OCI-M2 (cell line): ENCODE measurements around the gene RAB9B.
"Not testable (repeated sequence)": the region's sequence is repeated elsewhere in the genome, so short reads cannot be mapped to it uniquely, and the experiment has no call there.

Experiments
- DNase-seq: peaks from one replicate; lab custom pipeline; 2025; ENCODE audit not compliant: unreplicated experiment; lab: John Stamatoyannopoulos, UW

The RAB9B gene

GRCh38 chrX:103817101-103817500 lies 15.0 kb downstream of the RAB9B start:
- DNase-seq = not testable (repeated sequence)

- no peak for DNase-seq
Observed at GRCh38 chrX:103811858-103812257, 20.2 kb downstream of the RAB9B start.

- DNase-seq = no peak
Observed at GRCh38 chrX:103806862-103807474, 25.1 kb downstream of the RAB9B start.

- no peak for DNase-seq
Observed at GRCh38 chrX:103805860-103806259, 26.2 kb downstream of the RAB9B start.

- DNase-seq = no peak
Observed at GRCh38 chrX:103800318-103800717, 31.7 kb downstream of the RAB9B start.

GRCh38 chrX:103797691-103798090 lies 34.4 kb downstream of the RAB9B start:
- no peak for DNase-seq

GRCh38 chrX:103794119-103794518 lies 37.9 kb downstream of the RAB9B start:
- no peak for DNase-seq

GRCh38 chrX:103793545-103793940 lies 38.5 kb downstream of the RAB9B start:
- no peak for DNase-seq

- no peak for DNase-seq
Observed at GRCh38 chrX:103792916-103793544, 39.0 kb downstream of the RAB9B start.

GRCh38 chrX:103791826-103792485 lies 40.1 kb downstream of the RAB9B start:
- DNase-seq = no peak

GRCh38 chrX:103791228-103791627 lies 40.8 kb downstream of the RAB9B start:
- DNase-seq = no peak

GRCh38 chrX:103789004-103789403 lies 43.1 kb downstream of the RAB9B start:
- DNase-seq = no peak

GRCh38 chrX:103783971-103784370 lies 48.1 kb downstream of the RAB9B start:
- DNase-seq = no peak

GRCh38 chrX:103783196-103783595 lies 48.9 kb downstream of the RAB9B start:
- no peak for DNase-seq

- DNase-seq = no peak
Observed at GRCh38 chrX:103782640-103783039, 49.4 kb downstream of the RAB9B start.

- DNase-seq = no peak
Observed at GRCh38 chrX:103781706-103782105, 50.4 kb downstream of the RAB9B start.

GRCh38 chrX:103781062-103781402 lies 51.0 kb downstream of the RAB9B start:
- DNase-seq = no peak

- no peak for DNase-seq
Observed at GRCh38 chrX:103780336-103781061, 51.6 kb downstream of the RAB9B start.

- DNase-seq = no peak
Observed at GRCh38 chrX:103779141-103779789, 52.8 kb downstream of the RAB9B start.

- no peak for DNase-seq
Observed at GRCh38 chrX:103776546-103776945, 55.5 kb downstream of the RAB9B start, which contains the start of gene PLP1. Gene PLP1, plus strand, starts transcription at chrX:103776840. Its CDS starts 156 bp downstream, at chrX:103776996.

GRCh38 chrX:103774070-103774642 lies 57.9 kb downstream of the RAB9B start:
- no peak for DNase-seq
